WTC11 (cell line): ENCODE data around the gene DDR2. TPM values are rescaled to one million over a fixed set of nuclear protein-coding genes. Genes with fewer than 3 reads are reported as not detected.

Source experiments
- ATAC-seq: fragments of 200-7000 bp; cut with Tn5 transposase; 2 replicates; pipeline ENCODE4 v1.10.0; 2021; ENCODE audit warnings: mild to moderate bottlenecking, moderate library complexity
- CTCF ChIA-PET: fragments of 300-600 bp; sonication (Branson Sonifier 250); formaldehyde crosslinking; loops from one replicate; lab custom pipeline; 2021; ENCODE audit warnings: antibody characterized with exemption; lab: Charles Lee
- POLR2A ChIA-PET: fragments of 350-600 bp; sonication (Branson Sonifier 250); formaldehyde crosslinking; loops from one replicate; lab custom pipeline; 2021; ENCODE audit warnings: antibody characterized with exemption; lab: Charles Lee
- DNase-seq: peaks from one replicate; pipeline ENCODE4 v3.0.0; 2021; ENCODE audit warnings: low spot score
- H3K27ac Mint-ChIP-seq: 2 replicates; pipeline ENCODE4 v1.8.0; 2021; ENCODE audit warnings: mixed read lengths
- H3K27me3 Mint-ChIP-seq: 2 replicates; pipeline ENCODE4 v1.8.0; 2021; ENCODE audit warnings: low read depth, mild to moderate bottlenecking, moderate library complexity, mixed read lengths
- H3K36me3 Mint-ChIP-seq: 2 replicates; pipeline ENCODE4 v1.8.0; 2021; ENCODE audit warnings: mixed read lengths
- H3K4me1 Mint-ChIP-seq: 2 replicates; pipeline ENCODE4 v1.8.0; 2022; ENCODE audit warnings: mixed read lengths
- H3K4me3 Mint-ChIP-seq: 2 replicates; pipeline ENCODE4 v1.8.0; 2021; ENCODE audit warnings: mild to moderate bottlenecking, moderate library complexity, mixed read lengths
- H3K9me3 Mint-ChIP-seq: 2 replicates; pipeline ENCODE4 v1.8.0; 2021; ENCODE audit warnings: mixed read lengths
- CBFB ChIP-seq: sonication (generic); formaldehyde crosslinking; IDR thresholded peaks from 2 replicates; pipeline ENCODE4 v1.8.1; 2022; ENCODE audit warnings: mild to moderate bottlenecking, low read depth, missing genetic modification reagents
- CREB1 ChIP-seq: sonication (generic); formaldehyde crosslinking; IDR thresholded peaks from 2 replicates; pipeline ENCODE4 v1.8.0; 2023; ENCODE audit warnings: mild to moderate bottlenecking, missing genetic modification reagents
- ETV6 ChIP-seq: sonication (generic); formaldehyde crosslinking; IDR thresholded peaks from 2 replicates; pipeline ENCODE4 v1.8.1; 2022; ENCODE audit warnings: mild to moderate bottlenecking, missing genetic modification reagents
- GRHL2 ChIP-seq: fragments of 250-450 bp; sonication (Bioruptor Pico); IDR thresholded peaks from 2 replicates; pipeline ENCODE4 v1.8.0; 2022; ENCODE audit warnings: mild to moderate bottlenecking, moderate library complexity; ENCODE audit not compliant: insufficient replicate concordance, severe bottlenecking
- GTF2I ChIP-seq: fragments of 250-450 bp; sonication (Bioruptor Pico); conservative IDR thresholded peaks from 2 replicates; pipeline ENCODE4 v1.4.0; 2021; ENCODE audit warnings: mild to moderate bottlenecking
- HMGA2 ChIP-seq: fragments of 250-450 bp; sonication (Bioruptor Pico); IDR thresholded peaks from 2 replicates; pipeline ENCODE4 v1.4.0; 2021; ENCODE audit warnings: mild to moderate bottlenecking, moderate library complexity
- KAT7 ChIP-seq: sonication (generic); formaldehyde crosslinking; IDR thresholded peaks from 2 replicates; pipeline ENCODE4 v1.8.1; 2023; ENCODE audit warnings: missing genetic modification reagents, mild to moderate bottlenecking, borderline replicate concordance
- NR3C1 ChIP-seq: sonication (generic); formaldehyde crosslinking; conservative IDR thresholded peaks from 2 replicates; pipeline ENCODE4 v1.8.1; 2023; ENCODE audit warnings: low read depth, mild to moderate bottlenecking, missing genetic modification reagents
- SP1 ChIP-seq: sonication (generic); formaldehyde crosslinking; conservative IDR thresholded peaks from 2 replicates; pipeline ENCODE4 v1.8.1; 2022; ENCODE audit warnings: missing genetic modification reagents
- TP53 ChIP-seq: sonication (generic); formaldehyde crosslinking; IDR thresholded peaks from 2 replicates; pipeline ENCODE4 v1.8.1; 2023; ENCODE audit warnings: mild to moderate bottlenecking, missing genetic modification reagents
- ZNF138 ChIP-seq: sonication (generic); formaldehyde crosslinking; conservative IDR thresholded peaks from 2 replicates; pipeline ENCODE4 v1.8.1; 2022; ENCODE audit warnings: mild to moderate bottlenecking, moderate library complexity, missing genetic modification reagents
- ZNF219 ChIP-seq: sonication (generic); formaldehyde crosslinking; IDR thresholded peaks from 2 replicates; pipeline ENCODE4 v1.8.0; 2023; ENCODE audit warnings: missing genetic modification reagents, mild to moderate bottlenecking, borderline replicate concordance
- ZNF232 ChIP-seq: sonication (generic); formaldehyde crosslinking; IDR thresholded peaks from 2 replicates; pipeline ENCODE4 v1.8.0; 2022; ENCODE audit warnings: mild to moderate bottlenecking, missing genetic modification reagents
- total RNA-seq: library from RNA; stranded (reverse); gene quantifications from 3 replicates; pipeline ENCODE4 v1.2.3, GENCODE V29; 2021
- TF ChIP-seq, protein P1 (sequence below): sonication (generic); formaldehyde crosslinking; IDR thresholded peaks from 2 replicates; pipeline ENCODE4 v1.8.1; 2022; ENCODE audit warnings: low read depth, mild to moderate bottlenecking, moderate library complexity, missing genetic modification reagents, borderline replicate concordance
- TF ChIP-seq, protein P2 (sequence below): sonication (generic); formaldehyde crosslinking; conservative IDR thresholded peaks from 2 replicates; pipeline ENCODE4 v1.8.1; 2022; ENCODE audit warnings: mild to moderate bottlenecking, missing genetic modification reagents
- TF ChIP-seq, protein P3 (sequence below): sonication (generic); formaldehyde crosslinking; IDR thresholded peaks from 2 replicates; pipeline ENCODE4 v1.8.0; 2023; ENCODE audit warnings: missing genetic modification reagents
- TF ChIP-seq, protein P4 (sequence below): sonication (generic); formaldehyde crosslinking; IDR thresholded peaks from 2 replicates; pipeline ENCODE4 v1.8.0; 2022; ENCODE audit warnings: mild to moderate bottlenecking, missing genetic modification reagents
- TF ChIP-seq, protein P5 (sequence below): fragments of 250-450 bp; sonication (Bioruptor Pico); IDR thresholded peaks from 2 replicates; pipeline ENCODE4 v1.9.0; 2021; ENCODE audit warnings: mild to moderate bottlenecking
- TF ChIP-seq, protein P6 (sequence below): sonication (generic); formaldehyde crosslinking; IDR thresholded peaks from 2 replicates; pipeline ENCODE4 v1.8.1; 2022; ENCODE audit warnings: mild to moderate bottlenecking, missing genetic modification reagents, moderate library complexity, borderline replicate concordance

Gene DDR2
- total RNA-seq, 1 experiment from 2014 or later = 0.85 TPM

DNA sequence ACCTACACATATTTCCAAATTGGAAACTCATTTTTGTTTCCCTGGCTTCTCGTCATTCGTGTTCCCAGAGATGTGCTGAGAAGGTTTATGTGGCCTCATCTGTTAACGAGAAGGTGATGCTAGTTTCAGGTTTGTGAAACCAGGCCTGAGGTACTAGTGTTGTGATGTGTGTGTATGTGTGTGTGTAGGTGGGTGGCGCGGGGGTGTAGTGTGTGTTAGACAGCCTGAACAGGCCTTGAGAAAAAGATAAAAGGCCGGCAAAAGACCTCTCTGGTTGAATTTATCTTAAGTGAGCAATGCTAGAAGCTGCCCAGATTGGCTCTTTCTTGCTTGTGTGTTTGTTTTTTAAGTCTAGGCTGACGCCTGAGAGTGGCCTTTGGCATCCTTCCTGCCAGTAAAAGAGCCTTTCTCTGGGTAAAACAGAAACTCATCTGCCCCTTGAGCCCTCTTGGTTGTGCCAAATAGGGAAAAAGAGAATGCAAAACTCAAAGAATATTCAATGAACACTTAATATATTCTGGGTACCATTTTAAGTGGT, 92.4 kb downstream of the DDR2 start (continued):
- TF ChIP-seq, protein P1, sequence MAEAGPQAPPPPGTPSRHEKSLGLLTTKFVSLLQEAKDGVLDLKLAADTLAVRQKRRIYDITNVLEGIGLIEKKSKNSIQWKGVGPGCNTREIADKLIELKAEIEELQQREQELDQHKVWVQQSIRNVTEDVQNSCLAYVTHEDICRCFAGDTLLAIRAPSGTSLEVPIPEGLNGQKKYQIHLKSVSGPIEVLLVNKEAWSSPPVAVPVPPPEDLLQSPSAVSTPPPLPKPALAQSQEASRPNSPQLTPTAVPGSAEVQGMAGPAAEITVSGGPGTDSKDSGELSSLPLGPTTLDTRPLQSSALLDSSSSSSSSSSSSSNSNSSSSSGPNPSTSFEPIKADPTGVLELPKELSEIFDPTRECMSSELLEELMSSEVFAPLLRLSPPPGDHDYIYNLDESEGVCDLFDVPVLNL (CRISPR knock-in tag) = no peak
- TF ChIP-seq, protein P2, sequence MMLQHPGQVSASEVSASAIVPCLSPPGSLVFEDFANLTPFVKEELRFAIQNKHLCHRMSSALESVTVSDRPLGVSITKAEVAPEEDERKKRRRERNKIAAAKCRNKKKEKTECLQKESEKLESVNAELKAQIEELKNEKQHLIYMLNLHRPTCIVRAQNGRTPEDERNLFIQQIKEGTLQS (CRISPR knock-in tag) = no peak
- TF ChIP-seq ZNF219 (CRISPR knock-in tag) (no peak), NR3C1 (CRISPR knock-in tag) (no peak), KAT7 (CRISPR knock-in tag) (no peak), ZNF138 (CRISPR knock-in tag) (no peak), SP1 (CRISPR knock-in tag) (no peak)
- TF ChIP-seq, protein P3, sequence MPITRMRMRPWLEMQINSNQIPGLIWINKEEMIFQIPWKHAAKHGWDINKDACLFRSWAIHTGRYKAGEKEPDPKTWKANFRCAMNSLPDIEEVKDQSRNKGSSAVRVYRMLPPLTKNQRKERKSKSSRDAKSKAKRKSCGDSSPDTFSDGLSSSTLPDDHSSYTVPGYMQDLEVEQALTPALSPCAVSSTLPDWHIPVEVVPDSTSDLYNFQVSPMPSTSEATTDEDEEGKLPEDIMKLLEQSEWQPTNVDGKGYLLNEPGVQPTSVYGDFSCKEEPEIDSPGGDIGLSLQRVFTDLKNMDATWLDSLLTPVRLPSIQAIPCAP (CRISPR knock-in tag) = no peak
- TF ChIP-seq, protein P4, sequence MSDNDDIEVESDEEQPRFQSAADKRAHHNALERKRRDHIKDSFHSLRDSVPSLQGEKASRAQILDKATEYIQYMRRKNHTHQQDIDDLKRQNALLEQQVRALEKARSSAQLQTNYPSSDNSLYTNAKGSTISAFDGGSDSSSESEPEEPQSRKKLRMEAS (CRISPR knock-in tag) = no peak
- TF ChIP-seq, protein P5, sequence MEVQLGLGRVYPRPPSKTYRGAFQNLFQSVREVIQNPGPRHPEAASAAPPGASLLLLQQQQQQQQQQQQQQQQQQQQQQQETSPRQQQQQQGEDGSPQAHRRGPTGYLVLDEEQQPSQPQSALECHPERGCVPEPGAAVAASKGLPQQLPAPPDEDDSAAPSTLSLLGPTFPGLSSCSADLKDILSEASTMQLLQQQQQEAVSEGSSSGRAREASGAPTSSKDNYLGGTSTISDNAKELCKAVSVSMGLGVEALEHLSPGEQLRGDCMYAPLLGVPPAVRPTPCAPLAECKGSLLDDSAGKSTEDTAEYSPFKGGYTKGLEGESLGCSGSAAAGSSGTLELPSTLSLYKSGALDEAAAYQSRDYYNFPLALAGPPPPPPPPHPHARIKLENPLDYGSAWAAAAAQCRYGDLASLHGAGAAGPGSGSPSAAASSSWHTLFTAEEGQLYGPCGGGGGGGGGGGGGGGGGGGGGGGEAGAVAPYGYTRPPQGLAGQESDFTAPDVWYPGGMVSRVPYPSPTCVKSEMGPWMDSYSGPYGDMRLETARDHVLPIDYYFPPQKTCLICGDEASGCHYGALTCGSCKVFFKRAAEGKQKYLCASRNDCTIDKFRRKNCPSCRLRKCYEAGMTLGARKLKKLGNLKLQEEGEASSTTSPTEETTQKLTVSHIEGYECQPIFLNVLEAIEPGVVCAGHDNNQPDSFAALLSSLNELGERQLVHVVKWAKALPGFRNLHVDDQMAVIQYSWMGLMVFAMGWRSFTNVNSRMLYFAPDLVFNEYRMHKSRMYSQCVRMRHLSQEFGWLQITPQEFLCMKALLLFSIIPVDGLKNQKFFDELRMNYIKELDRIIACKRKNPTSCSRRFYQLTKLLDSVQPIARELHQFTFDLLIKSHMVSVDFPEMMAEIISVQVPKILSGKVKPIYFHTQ = no peak

DNA sequence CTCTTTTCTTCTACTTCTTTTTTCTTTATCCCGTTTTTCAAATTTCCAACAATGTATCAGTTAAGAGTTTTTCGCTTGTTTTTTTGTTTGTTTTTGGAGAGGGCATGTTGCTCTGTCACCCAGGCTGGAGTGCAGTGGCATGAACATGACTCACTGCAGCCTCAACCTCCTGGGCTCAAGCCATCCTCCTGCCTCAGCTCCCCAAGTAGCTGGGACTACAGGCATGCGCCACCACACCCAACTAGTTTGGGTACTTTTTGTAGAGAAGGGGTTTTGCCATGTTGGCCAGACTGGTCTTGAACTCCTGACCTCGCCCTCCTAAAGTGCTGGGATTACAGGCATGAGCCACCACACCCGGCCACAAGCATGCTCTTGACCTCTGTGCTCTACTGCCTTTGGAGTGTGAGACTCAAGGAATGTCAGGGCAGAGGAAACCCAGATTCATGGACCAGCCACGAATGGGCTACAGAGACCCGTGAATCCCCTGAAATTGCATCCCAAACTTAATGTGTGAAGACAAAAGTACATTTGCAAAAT, 93.1 kb downstream of the DDR2 start:
- TF ChIP-seq TP53 = no peak
- no peak for TF ChIP-seq ZNF219 (CRISPR knock-in tag)
- TF ChIP-seq ZNF232 (CRISPR knock-in tag) = no peak
- TF ChIP-seq CREB1 (CRISPR knock-in tag) = no peak
- TF ChIP-seq, protein P4 (CRISPR knock-in tag) = no peak
- TF ChIP-seq CBFB (CRISPR knock-in tag) = no peak
- no peak for TF ChIP-seq ETV6
- no peak for TF ChIP-seq GTF2I (CRISPR knock-in tag)
- TF ChIP-seq, protein P6, sequence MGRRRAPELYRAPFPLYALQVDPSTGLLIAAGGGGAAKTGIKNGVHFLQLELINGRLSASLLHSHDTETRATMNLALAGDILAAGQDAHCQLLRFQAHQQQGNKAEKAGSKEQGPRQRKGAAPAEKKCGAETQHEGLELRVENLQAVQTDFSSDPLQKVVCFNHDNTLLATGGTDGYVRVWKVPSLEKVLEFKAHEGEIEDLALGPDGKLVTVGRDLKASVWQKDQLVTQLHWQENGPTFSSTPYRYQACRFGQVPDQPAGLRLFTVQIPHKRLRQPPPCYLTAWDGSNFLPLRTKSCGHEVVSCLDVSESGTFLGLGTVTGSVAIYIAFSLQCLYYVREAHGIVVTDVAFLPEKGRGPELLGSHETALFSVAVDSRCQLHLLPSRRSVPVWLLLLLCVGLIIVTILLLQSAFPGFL (CRISPR knock-in tag) = no peak
- no peak for TF ChIP-seq HMGA2 (CRISPR knock-in tag)
- no peak for TF ChIP-seq GRHL2
- ChIA-PET POLR2A (no interaction called here), CTCF (no interaction called here)
- ATAC-seq (no peak), DNase-seq (no peak)
- Mint-ChIP-seq H3K4me3 (no peak overlapping the region), H3K4me1 (0 out of 2 replicates have a peak, but pooled peaks cover 4% of the 10 kb centered on the region), H3K27me3 (no peaks in the 10 kb centered on the region), H3K27ac (no peak overlapping the region), H3K36me3 (no peaks in the 10 kb centered on the region), H3K9me3 (no peaks in the 10 kb centered on the region)
